Stimulated activated memory B cell treated with anti-CD40 and anti-IgM and Interleukin-4, amounts not matched to agents 10 μg/mL and 1 μg/mL and 100 μg/mL, for 72 hours (primary cell): Measurements from ENCODE around the gene PRKAR1B.

ENCODE experiments used
- ATAC-seq: fragments of 150-1000 bp; cut with Tn5 transposase; 2 replicates; pipeline ENCODE4 v1.10.0; 2021
- H3K27ac Mint-ChIP-seq: one replicate; pipeline ENCODE4 v1.8.0; 2022; ENCODE audit warnings: mild to moderate bottlenecking, mixed read lengths
- H3K27me3 Mint-ChIP-seq: one replicate; pipeline ENCODE4 v1.8.0; 2022; ENCODE audit warnings: mixed read lengths
- H3K36me3 Mint-ChIP-seq: one replicate; pipeline ENCODE4 v1.8.0; 2022; ENCODE audit warnings: mixed read lengths
- H3K4me1 Mint-ChIP-seq: one replicate; pipeline ENCODE4 v1.8.0; 2022; ENCODE audit warnings: mixed read lengths
- H3K4me3 Mint-ChIP-seq: one replicate; pipeline ENCODE4 v1.8.0; 2022; ENCODE audit warnings: mild to moderate bottlenecking, moderate library complexity, mixed read lengths
- H3K9me3 Mint-ChIP-seq: one replicate; pipeline ENCODE4 v1.8.0; 2022; ENCODE audit warnings: mixed read lengths

The PRKAR1B gene

DNA sequence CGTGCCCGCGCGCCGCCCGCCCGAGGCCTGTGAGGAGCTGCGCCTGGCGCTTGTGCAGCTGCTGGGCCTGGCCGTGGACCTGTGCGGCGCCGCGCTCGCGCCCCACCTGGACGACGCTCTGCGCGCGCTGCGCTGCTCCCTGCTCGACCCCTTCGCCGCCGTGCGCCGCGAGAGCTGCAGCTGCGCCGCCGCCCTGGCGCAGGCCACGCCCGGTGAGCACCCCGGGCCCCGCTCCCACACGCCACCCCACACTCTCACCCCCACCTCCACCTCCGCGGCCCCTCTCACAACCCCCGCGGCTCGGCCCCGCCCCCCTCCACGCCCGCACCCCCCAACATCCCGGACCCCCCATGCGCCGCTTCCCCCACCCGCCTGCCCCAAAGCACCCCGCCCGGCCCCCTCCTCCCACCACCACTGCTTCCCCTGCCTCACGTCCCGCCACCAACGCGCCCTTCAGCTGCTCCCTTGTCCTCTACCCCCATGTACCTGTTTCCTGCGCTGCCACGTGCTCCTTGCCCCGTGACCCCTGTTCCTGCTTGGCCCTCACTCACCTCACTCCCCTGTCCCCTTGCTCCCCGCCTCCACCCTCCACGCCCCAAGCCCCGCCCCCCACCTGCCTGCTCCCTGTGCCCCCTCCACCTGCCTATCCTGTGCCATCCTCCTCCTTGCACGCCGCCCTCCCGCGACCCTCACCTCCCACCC, at the start of gene PRKAR1B:
TSS of gene PRKAR1B (minus strand) at position 178 of the 702 bp plus-strand sequence. CDS start 15,776 bp downstream, outside the sequence.
- H3K9me3 Mint-ChIP-seq: no peaks in the 10 kb centered on the region
- peaks cover 30% of the 10 kb centered on the region for H3K4me1 Mint-ChIP-seq
- no peaks in the 10 kb centered on the region for H3K27me3 Mint-ChIP-seq
- peak within 1 kb of the TSS; percentile 82 for H3K4me3 Mint-ChIP-seq
- peaks cover 47% of the 10 kb centered on the region for H3K36me3 Mint-ChIP-seq
- peak within 1 kb of the TSS; percentile 80 for H3K27ac Mint-ChIP-seq
- ATAC-seq: peak; percentile 75

DNA sequence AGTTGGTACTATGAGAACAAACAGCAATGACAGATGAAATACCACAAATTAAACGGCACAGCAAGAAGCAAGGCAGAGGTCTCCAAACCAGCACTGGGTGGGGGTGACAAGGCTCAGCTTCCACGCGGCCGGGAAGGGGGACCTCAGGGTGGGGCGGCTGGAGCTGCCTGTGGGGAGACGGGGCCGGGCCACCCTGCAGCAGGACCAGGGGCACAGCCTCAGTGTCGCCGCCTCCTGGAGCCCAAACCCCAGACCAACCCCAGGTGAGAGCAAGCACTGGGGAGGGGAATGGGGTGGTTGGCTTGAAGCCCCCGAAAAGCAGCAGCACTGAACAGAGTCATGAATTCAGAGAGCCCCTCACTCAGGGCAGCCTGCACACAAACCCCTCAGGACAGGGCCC, 49.3 kb upstream of the PRKAR1B start:
- no peak for ATAC-seq
- Mint-ChIP-seq H3K27ac (no peak overlapping the region), H3K4me1 (no peaks in the 10 kb centered on the region), H3K36me3 (peaks cover 46% of the 10 kb centered on the region), H3K4me3 (no peak overlapping the region), H3K27me3 (no peaks in the 10 kb centered on the region), H3K9me3 (no peaks in the 10 kb centered on the region)

DNA sequence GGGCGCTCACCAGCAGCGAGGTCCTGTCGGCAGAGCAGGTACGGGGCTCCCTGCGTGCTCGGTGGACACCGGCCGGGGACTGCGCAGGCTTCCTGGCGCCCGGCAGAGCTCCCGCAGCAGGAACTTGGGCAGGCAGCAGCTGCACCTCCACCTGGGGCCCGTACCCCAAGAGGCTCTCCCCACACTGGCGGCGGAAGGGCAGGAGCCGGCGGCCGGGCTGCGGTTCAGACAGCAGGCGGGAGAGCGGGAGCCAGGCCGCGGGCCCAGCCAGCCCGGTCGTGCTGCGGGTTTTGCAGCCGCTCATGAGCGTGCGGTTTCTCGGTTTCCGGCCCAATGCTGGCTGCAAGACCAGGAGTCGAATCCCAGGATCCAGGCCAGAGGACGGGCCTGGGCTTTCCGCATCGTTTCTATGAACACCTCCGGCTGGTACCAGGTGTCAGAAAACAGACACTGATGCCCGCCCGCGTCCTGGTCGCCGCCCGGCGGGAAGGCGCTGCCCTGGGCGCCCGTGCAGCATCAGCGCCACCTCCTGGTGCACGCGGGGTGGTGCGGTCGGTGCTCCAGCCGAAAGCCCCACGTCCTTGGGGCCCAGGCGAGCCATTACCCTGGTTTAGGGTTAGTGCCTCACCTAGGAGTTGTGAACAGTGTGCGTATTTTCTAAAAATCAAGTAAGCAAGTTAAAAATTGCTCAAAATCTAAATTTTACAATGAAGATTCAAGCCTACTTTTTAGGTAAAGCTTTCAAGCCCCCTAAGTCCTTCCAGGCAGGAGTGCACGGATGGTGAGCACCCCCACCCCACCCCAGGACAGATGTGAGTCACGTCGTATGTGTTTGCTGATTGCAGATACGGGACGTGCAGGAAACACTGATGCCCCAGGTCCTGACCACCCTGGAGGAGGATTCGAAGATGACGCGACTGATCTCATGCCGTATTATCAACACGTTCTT, 47.4 kb upstream of the PRKAR1B start:
- peaks cover 33% of the 10 kb centered on the region for H3K36me3 Mint-ChIP-seq
- no peak overlapping the region for H3K27ac Mint-ChIP-seq
- H3K27me3 Mint-ChIP-seq: no peaks in the 10 kb centered on the region
- H3K4me1 Mint-ChIP-seq: no peaks in the 10 kb centered on the region
- H3K9me3 Mint-ChIP-seq: no peaks in the 10 kb centered on the region
- peak; percentile 54 for ATAC-seq
- no peak overlapping the region for H3K4me3 Mint-ChIP-seq

DNA sequence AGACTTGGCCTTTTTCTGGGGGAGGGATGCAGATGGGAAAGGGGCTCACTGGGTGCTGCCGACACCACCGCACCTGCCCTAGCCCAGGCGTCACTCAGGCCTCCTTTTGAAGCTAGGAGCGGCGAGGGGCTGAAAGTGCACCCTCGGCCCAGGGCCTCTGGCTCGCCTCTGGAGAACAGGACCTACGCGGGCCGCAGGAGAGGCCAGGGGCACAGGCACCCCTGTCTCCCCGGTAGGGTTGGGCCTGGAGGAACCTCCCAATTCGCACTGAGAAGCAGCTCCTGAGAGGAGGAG, 46.5 kb upstream of the PRKAR1B start:
- H3K4me1 Mint-ChIP-seq: no peaks in the 10 kb centered on the region
- no peak overlapping the region for H3K4me3 Mint-ChIP-seq
- ATAC-seq: no peak
- H3K36me3 Mint-ChIP-seq: peaks cover 33% of the 10 kb centered on the region
- H3K9me3 Mint-ChIP-seq: no peaks in the 10 kb centered on the region
- no peak overlapping the region for H3K27ac Mint-ChIP-seq
- H3K27me3 Mint-ChIP-seq: no peaks in the 10 kb centered on the region

DNA sequence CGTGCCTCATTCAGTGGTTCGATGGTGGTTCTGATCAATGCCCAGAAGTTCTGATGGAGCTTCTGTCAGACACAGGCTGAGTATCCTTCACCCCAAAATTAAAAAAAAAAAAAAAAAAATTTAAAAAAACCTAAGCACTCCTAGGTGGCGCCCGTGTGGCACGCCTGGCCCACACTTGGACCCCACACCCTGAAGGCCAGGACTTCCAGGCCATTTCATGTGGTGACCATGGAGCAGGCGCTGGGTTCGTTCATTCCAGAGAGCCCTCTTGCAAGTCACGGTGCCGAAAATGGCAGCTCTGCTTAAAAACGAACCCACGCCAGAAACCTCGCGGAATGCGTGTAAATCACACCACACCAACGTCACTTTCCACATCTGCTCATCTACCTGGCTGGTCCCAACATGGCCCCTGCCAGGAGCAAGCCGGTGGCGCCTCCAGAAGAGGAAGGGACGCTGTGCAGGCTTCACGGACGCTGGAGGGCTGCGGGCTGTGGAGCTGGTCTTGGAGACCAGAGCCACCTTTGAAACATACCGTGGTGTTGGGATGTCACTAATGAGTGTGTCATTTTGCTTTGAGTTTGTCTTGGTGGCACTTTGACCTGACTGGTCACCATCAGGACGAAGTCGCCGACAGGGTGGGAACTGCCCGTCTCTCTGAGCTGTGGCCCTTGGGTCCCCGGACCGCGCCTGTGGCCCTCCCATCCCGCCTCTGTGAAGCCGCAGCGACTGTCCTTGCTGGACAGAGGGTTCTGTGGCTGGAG, 46.0 kb upstream of the PRKAR1B start:
- no peak overlapping the region for H3K27ac Mint-ChIP-seq
- H3K9me3 Mint-ChIP-seq: no peaks in the 10 kb centered on the region
- H3K4me3 Mint-ChIP-seq: no peak overlapping the region
- peaks cover 2% of the 10 kb centered on the region for H3K4me1 Mint-ChIP-seq
- H3K36me3 Mint-ChIP-seq: peaks cover 37% of the 10 kb centered on the region
- no peaks in the 10 kb centered on the region for H3K27me3 Mint-ChIP-seq
- no peak for ATAC-seq

DNA sequence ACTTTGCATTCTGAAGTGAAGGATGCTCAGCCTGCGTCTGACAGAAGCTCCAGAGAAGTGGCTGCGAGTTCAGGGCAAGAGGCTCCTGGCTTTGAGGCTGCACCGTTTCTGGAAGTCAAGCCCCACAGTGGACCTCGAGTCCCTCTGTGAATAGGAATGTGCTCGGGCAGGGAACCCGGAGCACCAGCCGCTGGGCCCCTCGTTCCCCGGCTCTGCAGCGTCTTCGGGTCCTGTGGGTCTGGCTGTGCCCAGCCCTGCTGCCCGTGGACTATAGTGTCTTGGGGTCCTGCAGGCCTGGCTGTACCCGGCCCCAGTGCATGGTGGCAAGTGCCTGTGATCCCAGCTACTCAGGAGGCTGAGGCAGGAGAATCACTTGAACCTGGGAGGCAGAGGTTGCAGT, 45.3 kb upstream of the PRKAR1B start:
- no peaks in the 10 kb centered on the region for H3K9me3 Mint-ChIP-seq
- ATAC-seq: no peak
- H3K4me1 Mint-ChIP-seq: peaks cover 8% of the 10 kb centered on the region
- H3K27ac Mint-ChIP-seq: no peak overlapping the region
- H3K4me3 Mint-ChIP-seq: no peak overlapping the region
- no peaks in the 10 kb centered on the region for H3K27me3 Mint-ChIP-seq
- peaks cover 39% of the 10 kb centered on the region for H3K36me3 Mint-ChIP-seq

DNA sequence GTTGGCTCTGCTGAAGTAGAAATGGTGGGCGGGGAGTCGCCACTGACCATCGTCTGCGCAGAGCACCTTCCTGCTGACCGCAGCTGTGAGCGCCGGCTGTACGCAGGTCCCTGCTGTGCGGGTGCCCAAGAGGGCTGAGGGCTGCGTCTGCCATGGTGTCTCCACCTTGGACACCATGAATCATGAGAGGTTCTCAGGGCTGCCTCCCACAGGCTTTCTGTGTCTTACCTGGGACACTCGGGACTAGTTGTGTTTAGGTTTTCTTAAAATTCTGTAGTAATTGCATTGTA, 44.9 kb upstream of the PRKAR1B start:
- no peak for ATAC-seq
- Mint-ChIP-seq H3K27ac (no peak overlapping the region), H3K36me3 (peaks cover 38% of the 10 kb centered on the region), H3K4me3 (no peak overlapping the region), H3K4me1 (peaks cover 8% of the 10 kb centered on the region), H3K27me3 (no peaks in the 10 kb centered on the region), H3K9me3 (no peaks in the 10 kb centered on the region)

DNA sequence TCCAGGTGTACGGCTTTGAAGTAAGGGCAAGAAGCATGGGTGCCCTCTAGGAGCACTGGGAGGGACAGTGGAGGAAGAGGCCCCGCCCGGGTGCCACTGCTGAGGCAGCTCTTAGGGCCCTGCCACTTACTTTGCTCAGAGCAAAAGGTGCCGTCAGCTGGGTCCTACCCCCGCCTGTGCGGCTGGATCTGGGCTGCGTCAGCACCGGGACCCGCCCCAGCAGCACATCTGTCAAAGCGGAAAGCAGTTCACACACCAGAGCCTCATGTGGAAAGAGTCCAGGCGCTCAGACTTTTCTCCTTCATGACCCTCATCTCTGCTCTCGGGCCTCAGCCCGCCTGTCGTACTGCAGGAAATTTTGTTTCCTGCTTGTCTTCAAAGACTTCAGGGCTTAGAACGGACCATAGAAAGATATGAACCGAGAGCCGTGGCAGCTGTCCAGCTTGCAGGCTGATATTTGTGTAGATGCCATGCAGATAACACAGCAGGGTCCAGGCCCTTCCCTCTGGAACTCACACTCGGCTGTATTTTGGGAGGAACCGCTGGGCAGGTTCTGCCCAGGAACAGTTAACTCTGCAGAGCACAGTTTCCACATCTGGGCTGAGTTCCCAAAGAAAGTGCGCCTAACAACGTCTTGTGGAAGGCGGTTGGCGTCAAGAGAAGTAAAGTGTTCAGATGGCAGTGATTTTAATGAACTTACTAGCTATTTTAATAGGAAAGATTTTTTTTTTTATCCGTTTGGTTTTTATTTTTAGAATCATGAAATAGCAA, 44.3 kb upstream of the PRKAR1B start:
- Mint-ChIP-seq H3K9me3 (no peaks in the 10 kb centered on the region), H3K27ac (no peak overlapping the region), H3K4me1 (peaks cover 8% of the 10 kb centered on the region), H3K36me3 (peaks cover 39% of the 10 kb centered on the region), H3K27me3 (no peaks in the 10 kb centered on the region), H3K4me3 (no peak overlapping the region)
- no peak for ATAC-seq

DNA sequence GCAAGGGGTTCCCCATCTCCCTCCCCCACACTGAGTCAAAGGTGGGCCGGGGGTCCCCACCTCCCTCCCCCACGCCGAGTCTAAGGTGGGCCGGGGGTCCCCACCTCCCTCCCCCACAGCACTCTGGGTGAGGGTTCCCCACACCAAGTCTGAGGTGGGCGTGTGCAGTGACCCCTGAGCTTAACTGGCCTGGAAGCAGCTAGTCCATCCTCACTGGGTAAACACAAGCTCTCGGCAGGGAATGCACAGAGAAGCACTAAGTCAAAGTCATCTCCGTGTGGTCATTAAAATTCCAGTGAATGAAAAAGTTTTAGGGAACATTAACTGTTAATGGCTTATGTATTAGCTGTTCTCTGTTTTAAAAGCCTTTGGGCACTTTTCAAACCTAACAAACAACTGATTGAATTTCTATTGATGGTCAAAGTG, 43.7 kb upstream of the PRKAR1B start:
- H3K4me3 Mint-ChIP-seq: no peak overlapping the region
- peaks cover 8% of the 10 kb centered on the region for H3K4me1 Mint-ChIP-seq
- no peaks in the 10 kb centered on the region for H3K27me3 Mint-ChIP-seq
- no peaks in the 10 kb centered on the region for H3K9me3 Mint-ChIP-seq
- ATAC-seq: peak; percentile 24
- H3K27ac Mint-ChIP-seq: no peak overlapping the region
- peaks cover 36% of the 10 kb centered on the region for H3K36me3 Mint-ChIP-seq

DNA sequence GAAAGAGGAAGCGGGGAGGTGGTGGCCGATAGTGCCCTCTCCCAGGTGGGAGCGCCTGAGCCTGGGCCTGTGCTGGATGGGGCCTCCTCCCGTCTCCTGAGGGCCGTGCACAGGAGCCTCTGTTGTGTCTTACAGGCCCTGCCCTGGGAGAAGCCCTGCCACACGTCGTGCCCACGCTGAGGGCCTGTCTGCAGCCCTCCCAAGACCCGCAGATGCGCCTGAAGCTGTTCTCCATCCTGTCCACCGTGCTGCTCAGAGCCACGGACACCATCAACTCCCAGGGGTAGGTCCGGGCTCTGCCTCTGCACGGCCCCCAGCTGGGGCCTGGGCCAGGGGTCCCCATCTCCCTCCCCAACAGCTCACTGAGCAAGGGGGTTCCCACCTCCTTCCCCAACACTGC, 43.3 kb upstream of the PRKAR1B start:
- Mint-ChIP-seq H3K36me3 (peaks cover 34% of the 10 kb centered on the region), H3K4me3 (no peak overlapping the region), H3K9me3 (no peaks in the 10 kb centered on the region), H3K27ac (no peak overlapping the region), H3K4me1 (peaks cover 8% of the 10 kb centered on the region), H3K27me3 (no peaks in the 10 kb centered on the region)
- no peak for ATAC-seq

DNA sequence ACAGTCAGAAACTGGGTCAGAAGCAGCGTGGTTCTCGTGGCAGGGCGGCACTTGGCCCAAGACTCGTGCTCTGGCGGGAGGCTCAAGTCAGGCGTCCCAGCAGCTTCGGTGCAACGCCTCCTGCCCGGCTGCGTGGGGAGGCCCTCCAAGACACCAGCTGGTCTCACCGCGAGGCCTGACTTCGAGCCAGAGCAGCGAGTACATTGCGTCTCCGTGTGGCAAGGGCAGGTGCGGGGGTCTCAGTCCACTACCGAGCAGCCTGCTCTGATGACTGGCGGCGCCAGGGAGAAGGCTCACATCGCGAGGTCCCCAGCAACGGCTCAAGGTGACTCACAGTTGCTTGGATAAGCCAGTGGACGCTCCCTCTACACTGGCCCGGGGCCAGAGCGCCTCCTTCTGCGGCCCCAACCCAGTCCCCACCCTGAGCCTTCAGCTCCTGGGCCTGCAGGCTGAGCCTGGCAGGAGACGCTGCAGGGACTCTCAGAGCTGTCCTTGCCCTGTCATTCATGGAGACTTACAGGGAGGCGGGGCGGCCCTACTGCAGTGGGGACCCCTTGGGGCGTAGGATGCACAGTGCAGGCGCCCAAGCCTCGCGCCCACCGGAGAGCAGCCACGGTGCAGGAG, 41.9 kb upstream of the PRKAR1B start:
- no peak overlapping the region for H3K4me3 Mint-ChIP-seq
- peaks cover 8% of the 10 kb centered on the region for H3K4me1 Mint-ChIP-seq
- no peak for ATAC-seq
- H3K27me3 Mint-ChIP-seq: no peaks in the 10 kb centered on the region
- H3K9me3 Mint-ChIP-seq: no peaks in the 10 kb centered on the region
- H3K36me3 Mint-ChIP-seq: peaks cover 36% of the 10 kb centered on the region
- H3K27ac Mint-ChIP-seq: no peak overlapping the region

DNA sequence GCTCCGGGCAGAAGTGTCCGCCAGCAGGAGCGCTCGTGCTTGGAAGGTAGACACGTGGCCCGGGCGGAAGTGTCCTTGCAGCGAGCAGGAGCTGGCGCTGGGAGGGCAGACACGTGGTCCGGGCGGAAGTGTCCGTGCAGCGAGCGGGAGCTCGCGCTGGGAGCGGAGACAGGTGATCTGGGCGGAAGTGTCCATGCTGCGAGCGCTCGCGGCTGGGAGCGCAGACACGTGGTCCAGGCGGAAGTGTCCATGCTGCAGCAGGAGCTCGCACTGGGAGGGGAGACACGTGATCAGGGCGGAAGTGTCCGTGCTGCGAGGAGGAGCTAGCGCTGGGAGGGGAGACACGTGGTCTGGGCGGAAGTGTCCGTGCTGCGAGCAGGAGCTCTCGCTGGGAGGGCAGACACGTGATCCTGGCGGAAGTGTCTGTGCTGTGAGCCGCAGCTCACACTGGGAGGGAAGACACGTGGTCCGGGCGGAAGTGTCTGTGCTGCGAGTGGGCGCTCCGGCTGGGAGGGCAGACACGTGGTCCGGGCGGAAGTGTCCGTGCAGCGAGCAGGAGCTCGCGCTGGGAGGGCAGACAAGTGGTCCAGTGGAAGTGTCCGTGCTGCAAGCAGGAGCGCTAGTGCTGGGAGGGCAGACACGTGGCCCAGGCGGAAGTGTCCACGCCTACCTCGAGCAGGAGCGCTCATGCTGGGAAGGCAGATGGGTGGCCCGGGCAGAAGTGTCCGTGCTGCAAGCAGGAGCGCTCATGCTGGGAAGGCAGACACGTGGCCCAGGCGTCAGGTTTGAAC, 41.1 kb upstream of the PRKAR1B start:
- H3K36me3 Mint-ChIP-seq: peaks cover 41% of the 10 kb centered on the region
- H3K27me3 Mint-ChIP-seq: no peaks in the 10 kb centered on the region
- peak overlapping the region; percentile 55 for H3K27ac Mint-ChIP-seq
- peak overlapping the region; percentile 60 for H3K4me3 Mint-ChIP-seq
- peaks cover 8% of the 10 kb centered on the region for H3K4me1 Mint-ChIP-seq
- peak; percentile 28 for ATAC-seq
- no peaks in the 10 kb centered on the region for H3K9me3 Mint-ChIP-seq

DNA sequence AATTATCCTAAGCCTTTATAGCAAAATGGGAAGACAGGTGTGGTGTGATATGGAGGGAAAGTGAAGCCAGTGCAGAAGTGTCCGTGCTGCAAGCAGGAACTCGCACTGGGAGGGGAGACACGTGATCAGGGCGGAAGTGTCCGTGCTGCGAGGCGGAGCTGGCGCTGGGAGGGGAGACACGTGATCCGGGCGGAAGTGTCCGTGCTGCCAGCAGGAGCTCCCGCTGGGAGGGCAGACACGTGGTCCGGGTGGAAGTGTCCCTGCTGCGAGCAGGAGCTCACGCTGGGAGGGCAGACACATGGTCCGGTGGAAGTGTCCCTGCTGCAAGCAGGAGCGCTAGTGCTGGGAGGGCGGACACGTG, 40.5 kb upstream of the PRKAR1B start:
- no peak for ATAC-seq
- Mint-ChIP-seq H3K9me3 (no peaks in the 10 kb centered on the region), H3K4me1 (peaks cover 8% of the 10 kb centered on the region), H3K27ac (peak overlapping the region; percentile 55), H3K27me3 (no peaks in the 10 kb centered on the region), H3K4me3 (peak overlapping the region; percentile 60), H3K36me3 (peaks cover 43% of the 10 kb centered on the region)

DNA sequence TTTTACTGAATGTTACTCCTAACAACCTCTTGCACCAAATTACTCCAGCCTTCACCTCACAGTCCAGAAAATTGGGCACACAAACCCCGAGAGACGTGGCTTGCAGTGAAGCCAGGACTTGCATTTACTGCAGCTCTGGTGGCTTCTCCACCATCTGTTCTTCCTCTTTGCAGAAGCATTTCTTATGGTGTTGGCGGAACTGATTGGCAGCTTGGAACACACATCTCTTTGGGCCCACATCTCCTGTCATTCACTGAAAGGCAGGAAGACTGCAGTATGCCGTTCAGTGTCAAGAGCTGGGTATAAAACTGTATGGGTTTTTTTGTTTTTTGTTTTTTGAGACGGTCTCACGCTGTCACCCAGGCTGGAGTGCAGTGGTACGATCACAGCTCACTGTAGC, 38.3 kb upstream of the PRKAR1B start:
- Mint-ChIP-seq H3K9me3 (no peaks in the 10 kb centered on the region), H3K36me3 (peaks cover 41% of the 10 kb centered on the region), H3K27ac (no peak overlapping the region), H3K27me3 (no peaks in the 10 kb centered on the region), H3K4me3 (no peak overlapping the region), H3K4me1 (peaks cover 8% of the 10 kb centered on the region)
- ATAC-seq: no peak
